ENCODE data around the gene PRTFDC1.

GRCh38 chr10:24931236-24931635, 21.2 kb downstream of the PRTFDC1 start:
- TF ChIP-seq SIN3A (IDR thresholded peaks at IDR 0.05; ENCODE audit: borderline replicate concordance, insufficient read depth, low read length) (no peak), POLR2AphosphoS5 (IDR thresholded peaks at IDR 0.05; ENCODE audit: low read depth, low read length) (no peak), TAF1 (IDR thresholded peaks at IDR 0.05; ENCODE audit: borderline replicate concordance, insufficient read depth, low read length) (no peak)
